AG10803 (cell line): ENCODE measurements around the gene USPL1.
A peak's percentile ranks its signal among the peaks of the same experiment; 100 is the strongest.
"Not testable (repeated sequence)": the region's sequence is repeated elsewhere in the genome, so short reads cannot be mapped to it uniquely, and the experiment has no call there.

Source experiments
- DNase-seq: peaks from one replicate; pipeline ENCODE4 v3.0.0; 2010; ENCODE audit warnings: low read depth
- H3K4me3 ChIP-seq: 2 replicates; pipeline ENCODE4 v1.5.1; 2011; ENCODE audit warnings: mild to moderate bottlenecking, low read length, control low read depth
- CTCF ChIP-seq: conservative IDR thresholded peaks from 2 replicates; pipeline ENCODE4 v1.5.1; 2011; ENCODE audit warnings: mild to moderate bottlenecking, low read length, control low read depth, inconsistent platforms

Gene USPL1

GRCh38 chr13:30600496-30600895 is 17.2 kb upstream of the USPL1 start:
- no peak for DNase-seq
- no peak overlapping the region for H3K4me3 ChIP-seq
- no peak for TF ChIP-seq CTCF

- DNase-seq: no peak
- no peak overlapping the region for H3K4me3 ChIP-seq
- no peak for TF ChIP-seq CTCF
Measured at GRCh38 chr13:30601836-30602235, 15.9 kb upstream of the USPL1 start.

- DNase-seq: no peak
- TF ChIP-seq CTCF: no peak
- H3K4me3 ChIP-seq: no peak overlapping the region
Measured at GRCh38 chr13:30605052-30605451, 12.7 kb upstream of the USPL1 start.

- not testable (repeated sequence) for DNase-seq
Measured at GRCh38 chr13:30607186-30607585, 10.5 kb upstream of the USPL1 start.

GRCh38 chr13:30607908-30608307 is 9.8 kb upstream of the USPL1 start:
- no peak overlapping the region for H3K4me3 ChIP-seq
- no peak for DNase-seq
- no peak for TF ChIP-seq CTCF

More at GRCh38 chr13:30607186-30607585, 10.5 kb upstream of the USPL1 start:
- not testable (repeated sequence) for H3K4me3 ChIP-seq

- DNase-seq: no peak
- no peak overlapping the region for H3K4me3 ChIP-seq
- TF ChIP-seq CTCF: no peak
Measured at GRCh38 chr13:30608364-30608763, 9.4 kb upstream of the USPL1 start.

GRCh38 chr13:30610311-30610710 is 7.4 kb upstream of the USPL1 start:
- no peak for TF ChIP-seq CTCF
- H3K4me3 ChIP-seq: no peak overlapping the region
- DNase-seq: no peak

- no peak for DNase-seq
- H3K4me3 ChIP-seq: peak overlapping the region; percentile 79
- no peak for TF ChIP-seq CTCF
Measured at GRCh38 chr13:30615481-30615865, 2.2 kb upstream of the USPL1 start.
